Measurements from ENCODE around the gene MAST4.
"Not testable (repeated sequence)": the region's sequence is repeated elsewhere in the genome, so short reads cannot be mapped to it uniquely, and the experiment has no call there.

The MAST4 gene

GRCh38 chr5:66680804-66681203 lies 84.6 kb downstream of the MAST4 start:
- DNase-seq (ENCODE audit: low read depth), result no peak
- H3K4me3 ChIP-seq (ENCODE audit: low read depth, low read length), result no peak overlapping the region

DNA sequence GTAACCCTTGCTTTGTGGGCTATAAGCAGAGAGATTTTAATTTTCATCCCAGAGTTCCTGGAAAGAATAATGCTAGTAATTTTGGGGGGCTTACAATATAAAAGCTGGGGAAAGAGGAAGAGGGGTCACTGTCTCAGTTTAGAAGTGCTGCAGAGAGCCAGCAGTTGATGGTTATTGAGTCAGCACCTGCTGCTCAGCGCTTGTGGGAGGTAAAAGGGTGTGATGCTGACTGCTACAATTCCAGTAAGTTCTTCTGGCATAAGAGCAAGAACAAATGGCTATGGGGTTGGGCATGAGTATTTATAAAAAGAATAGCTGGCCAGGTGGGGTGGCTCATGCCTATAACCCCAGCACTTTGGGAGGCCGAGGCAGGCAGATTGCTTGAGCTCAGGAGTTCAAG lies 88.5 kb downstream of the MAST4 start:
- no peak overlapping the region for H3K4me3 ChIP-seq (ENCODE audit: low read depth, low read length)
- no peak for DNase-seq (ENCODE audit: low read depth)

DNA sequence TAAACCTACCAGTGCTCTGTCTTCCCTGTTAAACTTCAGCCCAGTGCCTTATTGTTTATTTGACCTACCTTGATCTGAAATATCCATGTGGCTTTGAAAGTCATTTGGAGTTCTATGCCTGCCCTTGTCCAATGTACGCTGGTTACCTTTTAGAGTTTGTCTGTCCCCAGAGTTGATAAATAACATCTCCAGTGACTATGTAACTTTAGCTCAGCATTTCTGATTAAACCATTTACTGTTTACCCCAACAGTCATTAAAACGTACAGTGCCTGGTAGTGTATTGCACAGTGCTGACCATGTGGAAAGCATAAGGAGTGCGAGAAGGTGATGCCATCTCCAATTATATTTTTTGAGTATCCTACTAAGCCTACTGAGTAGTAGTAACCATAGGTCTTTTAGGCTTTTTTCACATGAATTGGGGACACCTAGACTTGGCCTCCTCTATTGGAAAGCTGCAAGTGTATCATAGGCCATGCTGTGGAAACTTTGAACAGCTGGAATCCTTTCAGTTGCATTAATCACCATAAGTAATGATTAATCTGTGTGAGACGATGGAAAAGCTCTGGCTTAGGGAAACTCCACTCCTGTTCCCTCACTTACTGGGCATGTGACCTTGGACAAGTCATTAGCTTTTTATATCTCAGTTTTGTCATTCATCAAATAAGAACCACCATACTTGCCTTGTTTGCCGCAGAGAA lies 93.5 kb downstream of the MAST4 start:
- H3K4me3 ChIP-seq (ENCODE audit: low read depth, low read length), result no peak overlapping the region
- DNase-seq (ENCODE audit: low read depth), result no peak

DNA sequence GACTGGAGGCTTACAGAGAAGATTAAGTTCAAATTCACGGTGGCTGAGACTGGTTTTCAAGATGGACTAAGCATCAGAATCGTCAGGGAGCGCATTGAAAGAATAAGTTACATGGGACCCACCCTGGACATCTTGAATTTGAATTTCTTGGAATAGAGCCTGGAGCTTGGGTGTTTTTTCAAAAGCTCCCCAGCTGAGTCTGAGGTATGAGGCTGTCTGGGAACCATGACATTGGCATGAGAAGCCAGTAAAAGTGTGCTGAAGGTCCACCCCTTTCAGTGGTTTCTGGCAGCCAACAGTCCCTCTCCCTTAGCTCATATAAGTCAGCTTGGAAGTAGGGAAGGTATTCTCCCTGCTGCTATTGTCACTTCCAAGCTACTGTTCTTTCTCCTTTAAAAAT lies 97.8 kb downstream of the MAST4 start:
- no peak for DNase-seq (ENCODE audit: low read depth)
- no peak overlapping the region for H3K4me3 ChIP-seq (ENCODE audit: low read depth, low read length)

- DNase-seq (ENCODE audit: low read depth), result not testable (repeated sequence)
These were observed 99.6 kb downstream of the MAST4 start for GRCh38 chr5:66695840-66696239.

GRCh38 chr5:66697796-66698564 lies 101.8 kb downstream of the MAST4 start:
- no peak for DNase-seq (ENCODE audit: low read depth)
- no peak overlapping the region for H3K4me3 ChIP-seq (ENCODE audit: low read depth, low read length)

More at GRCh38 chr5:66695840-66696239, 99.6 kb downstream of the MAST4 start:
- not testable (repeated sequence) for H3K4me3 ChIP-seq (ENCODE audit: low read depth, low read length)

GRCh38 chr5:66701244-66701643 lies 105.1 kb downstream of the MAST4 start:
- no peak overlapping the region for H3K4me3 ChIP-seq (ENCODE audit: low read depth, low read length)
- DNase-seq (ENCODE audit: low read depth), result no peak

- DNase-seq (ENCODE audit: low read depth), result no peak
- H3K4me3 ChIP-seq (ENCODE audit: low read depth, low read length), result no peak overlapping the region
These were observed 106.2 kb downstream of the MAST4 start for GRCh38 chr5:66702426-66702825.

DNA sequence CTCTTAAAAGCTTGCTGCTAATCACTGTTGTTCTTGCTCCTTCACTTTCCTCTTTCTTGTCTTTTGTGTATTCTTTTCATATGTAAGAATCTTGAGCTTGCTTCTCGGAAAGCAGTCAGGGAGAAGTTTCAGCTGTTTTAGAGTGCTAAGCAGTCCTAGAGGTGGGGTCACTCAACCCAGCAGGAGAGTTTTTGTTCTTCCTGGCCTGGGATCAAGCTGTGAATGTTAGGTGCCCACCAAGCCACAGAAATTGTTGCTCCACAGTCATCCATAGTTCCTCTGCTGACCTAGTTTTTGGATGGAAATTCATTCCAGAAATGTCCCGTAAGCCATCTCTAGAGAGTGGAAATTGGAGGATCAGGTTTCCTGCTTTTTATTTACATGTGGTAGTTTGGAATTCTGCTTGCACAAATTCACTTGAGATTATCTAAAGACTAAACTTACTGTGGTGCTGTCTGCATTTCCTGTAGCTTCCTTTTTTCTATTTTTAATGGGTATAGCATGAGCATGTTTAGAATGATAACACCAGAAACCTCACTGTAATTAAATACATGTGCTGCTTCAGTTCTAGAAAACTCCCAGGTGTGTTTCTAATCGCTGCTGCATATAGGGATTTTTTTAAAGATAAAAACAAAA lies 108.7 kb downstream of the MAST4 start:
- H3K4me3 ChIP-seq (ENCODE audit: low read depth, low read length), result no peak overlapping the region
- DNase-seq (ENCODE audit: low read depth), result no peak

GRCh38 chr5:66708368-66708767 lies 112.2 kb downstream of the MAST4 start:
- no peak overlapping the region for H3K4me3 ChIP-seq (ENCODE audit: low read depth, low read length)
- no peak for DNase-seq (ENCODE audit: low read depth)

DNA sequence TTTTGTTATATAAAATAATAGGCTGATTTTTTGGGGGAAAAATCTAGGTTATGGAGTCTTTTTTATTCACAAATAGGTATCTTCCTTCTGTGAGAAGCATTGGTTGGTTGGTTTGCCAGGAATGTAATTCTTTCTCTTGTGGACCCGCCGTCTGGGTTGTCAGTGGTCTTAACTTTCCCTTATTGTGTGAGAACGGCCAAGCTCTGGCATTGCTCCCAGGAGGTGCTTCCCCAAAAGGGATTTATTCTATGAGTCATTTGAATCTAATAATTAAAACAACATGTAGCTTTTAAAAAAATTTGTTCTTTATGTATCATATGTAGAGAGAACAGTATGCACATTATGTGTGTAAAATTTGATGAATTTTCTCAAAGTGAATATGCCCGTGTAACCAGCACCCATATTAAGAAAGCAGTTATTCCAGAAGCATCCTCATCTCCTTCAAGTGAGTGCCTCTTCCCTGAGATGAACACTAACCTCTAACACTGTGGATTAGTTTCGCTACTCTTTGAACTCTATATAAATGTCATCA lies 114.4 kb downstream of the MAST4 start:
- peak; percentile 11 for DNase-seq (ENCODE audit: low read depth)
- H3K4me3 ChIP-seq (ENCODE audit: low read depth, low read length), result no peak overlapping the region

GRCh38 chr5:66713998-66714397 lies 117.8 kb downstream of the MAST4 start:
- DNase-seq (ENCODE audit: low read depth), result no peak

DNA sequence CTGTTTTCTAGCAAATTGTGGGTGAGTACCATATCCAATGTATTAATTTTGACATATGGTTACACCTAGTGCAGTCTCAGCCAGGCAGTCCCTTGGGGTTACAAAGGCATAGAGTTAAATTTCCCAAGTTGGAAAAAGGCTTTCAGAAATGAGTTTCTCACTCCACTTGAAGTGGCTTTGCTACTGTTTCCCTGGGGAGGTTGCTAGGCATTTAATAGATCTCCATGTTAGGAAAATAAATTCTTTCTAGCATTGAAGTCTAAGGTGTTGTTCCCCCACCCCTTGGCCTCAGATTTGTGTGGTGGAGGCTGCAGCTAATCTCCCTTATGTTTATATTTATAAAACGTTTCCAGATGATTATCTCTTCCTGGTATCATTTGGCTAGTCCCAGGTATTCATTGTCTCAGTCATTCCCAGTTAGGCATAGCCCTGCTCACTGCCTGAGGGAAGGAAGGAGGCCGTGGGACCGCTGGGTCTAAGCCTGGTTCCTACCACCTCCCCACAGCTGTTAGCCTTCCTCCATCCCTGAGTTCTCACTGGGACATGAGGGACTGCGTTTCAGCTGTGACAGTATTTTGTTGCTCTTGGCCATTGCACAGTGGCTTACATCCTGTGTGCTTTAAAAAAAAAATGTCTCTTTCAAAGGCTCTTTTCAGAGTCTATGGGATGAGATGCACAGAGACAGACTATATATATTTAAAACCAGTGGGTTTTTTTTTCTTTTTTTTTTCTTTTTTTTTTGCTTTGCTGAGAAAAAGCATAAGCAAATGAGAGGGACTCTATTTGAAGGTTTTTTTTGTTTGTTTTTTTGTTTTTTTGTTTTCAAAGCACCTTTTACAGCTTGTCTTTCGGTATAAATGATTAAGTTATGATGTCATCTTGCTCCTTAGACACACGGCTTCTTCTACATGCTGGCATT lies 121.5 kb downstream of the MAST4 start:
- no peak for DNase-seq (ENCODE audit: low read depth)
- no peak overlapping the region for H3K4me3 ChIP-seq (ENCODE audit: low read depth, low read length)

More at GRCh38 chr5:66713998-66714397, 117.8 kb downstream of the MAST4 start:
- H3K4me3 ChIP-seq (ENCODE audit: low read depth, low read length), result no peak overlapping the region

GRCh38 chr5:66718374-66719002 lies 122.3 kb downstream of the MAST4 start:
- DNase-seq (ENCODE audit: low read depth), result no peak
- H3K4me3 ChIP-seq (ENCODE audit: low read depth, low read length), result no peak overlapping the region

- H3K4me3 ChIP-seq (ENCODE audit: low read depth, low read length), result no peak overlapping the region
- DNase-seq (ENCODE audit: low read depth), result no peak
These were observed 124.6 kb downstream of the MAST4 start for GRCh38 chr5:66720780-66721179.

GRCh38 chr5:66722686-66723085 lies 126.5 kb downstream of the MAST4 start:
- no peak for DNase-seq (ENCODE audit: low read depth)
- H3K4me3 ChIP-seq (ENCODE audit: low read depth, low read length), result no peak overlapping the region

DNA sequence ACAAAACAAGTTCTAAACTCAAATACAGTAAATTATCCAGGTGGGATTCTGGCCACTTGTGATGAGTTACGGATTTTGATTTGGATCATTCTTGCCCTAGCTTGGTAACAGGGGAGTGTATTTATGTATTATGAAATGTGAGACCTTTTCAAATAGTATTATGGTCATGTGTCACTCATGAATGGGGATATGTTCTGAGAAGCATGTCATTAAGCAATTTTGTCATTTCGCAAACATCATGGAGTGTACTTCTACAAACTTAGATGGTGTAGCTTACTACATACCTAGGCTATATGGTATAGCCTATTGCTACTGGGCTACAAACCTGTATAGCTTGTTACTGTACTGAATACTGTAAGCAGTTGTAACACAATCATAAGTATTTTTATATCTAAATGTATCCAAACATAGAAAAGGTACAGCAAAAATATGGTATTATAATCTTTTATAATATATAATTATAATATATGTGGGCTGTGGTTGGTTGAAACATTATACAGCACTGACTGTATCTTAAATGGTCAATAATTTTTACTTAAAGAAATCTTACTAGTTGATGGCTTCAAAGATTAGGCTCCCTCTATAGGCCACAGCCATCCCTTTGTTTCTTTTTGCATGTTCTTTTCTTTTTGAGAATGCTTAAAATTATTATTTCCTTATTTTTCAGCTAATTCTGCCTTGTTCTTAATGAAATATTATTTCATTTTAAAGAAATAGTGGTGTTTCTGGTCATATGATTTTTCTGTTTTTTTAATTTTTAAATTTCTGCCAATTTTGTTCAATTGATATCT lies 128.4 kb downstream of the MAST4 start:
- DNase-seq (ENCODE audit: low read depth), result no peak
- H3K4me3 ChIP-seq (ENCODE audit: low read depth, low read length), result no peak overlapping the region

DNA sequence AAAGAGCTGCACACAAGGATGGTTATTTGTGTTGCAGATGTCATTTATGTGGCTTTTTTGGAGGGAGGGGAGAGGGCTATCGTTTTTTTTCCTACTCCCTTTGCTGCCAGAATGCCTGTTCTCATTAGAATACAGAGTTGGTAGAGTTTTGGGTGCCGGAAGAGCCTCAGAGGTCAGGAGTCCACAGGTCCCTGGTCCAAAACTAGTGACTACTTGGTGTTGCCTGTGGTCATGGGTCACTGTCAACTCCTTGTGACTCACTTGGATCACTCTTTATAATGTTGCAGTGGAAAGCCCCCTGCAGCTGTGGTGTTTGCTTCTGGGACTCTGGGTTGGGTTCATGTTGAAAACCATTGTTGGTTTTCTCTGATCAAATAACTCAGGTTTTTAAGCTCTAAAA lies 131.4 kb downstream of the MAST4 start:
- no peak overlapping the region for H3K4me3 ChIP-seq (ENCODE audit: low read depth, low read length)

More for the DNA sequence above, 131.4 kb downstream of the MAST4 start:
- no peak for DNase-seq (ENCODE audit: low read depth)
